ENCODE data around the gene BICC1.
A peak's percentile ranks its signal among the peaks of the same experiment; 100 is the strongest.

The BICC1 gene

GRCh38 chr10:58782876-58783851 is 270.5 kb downstream of the BICC1 start:
- no peak for DNase-seq (ENCODE audit: low read depth)

DNA sequence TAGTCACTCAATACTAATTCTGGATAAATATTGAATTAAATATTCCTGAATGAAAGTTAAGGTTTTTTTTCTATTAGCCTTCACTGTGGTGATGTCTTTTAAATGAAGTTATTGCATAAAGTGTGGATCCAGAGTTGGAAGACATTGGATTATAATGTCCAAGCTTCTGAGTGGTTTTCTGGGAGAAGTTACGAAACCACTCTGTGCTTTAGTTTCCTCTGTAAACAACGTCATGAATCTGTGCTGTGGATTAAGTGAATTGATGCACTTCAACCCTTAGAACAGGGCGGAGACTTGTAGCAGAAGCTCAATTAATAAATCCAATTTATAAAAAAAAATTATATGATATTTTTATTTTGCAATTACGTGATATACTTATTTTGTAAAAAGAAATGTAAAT is 271.7 kb downstream of the BICC1 start:
- no peak for DNase-seq (ENCODE audit: low read depth)

DNA sequence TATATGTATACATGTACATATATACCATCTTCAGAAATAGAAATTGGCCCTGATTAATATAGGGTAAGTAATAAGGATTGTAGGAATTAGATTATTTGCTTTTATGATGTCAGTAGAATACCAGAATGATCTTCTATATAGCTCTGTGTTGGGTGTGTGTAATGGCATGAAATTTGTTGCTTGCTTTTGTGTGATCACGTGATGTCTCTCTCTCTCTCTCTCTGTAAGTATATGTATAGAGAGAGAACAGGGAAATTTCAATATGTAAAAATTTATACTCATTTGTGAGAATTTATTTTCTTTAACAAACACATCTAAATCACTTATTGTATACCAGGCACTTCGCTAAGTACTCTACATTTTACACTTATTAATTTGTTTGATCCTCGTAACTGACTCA is 272.7 kb downstream of the BICC1 start:
- DNase-seq (ENCODE audit: low read depth), result no peak

DNA sequence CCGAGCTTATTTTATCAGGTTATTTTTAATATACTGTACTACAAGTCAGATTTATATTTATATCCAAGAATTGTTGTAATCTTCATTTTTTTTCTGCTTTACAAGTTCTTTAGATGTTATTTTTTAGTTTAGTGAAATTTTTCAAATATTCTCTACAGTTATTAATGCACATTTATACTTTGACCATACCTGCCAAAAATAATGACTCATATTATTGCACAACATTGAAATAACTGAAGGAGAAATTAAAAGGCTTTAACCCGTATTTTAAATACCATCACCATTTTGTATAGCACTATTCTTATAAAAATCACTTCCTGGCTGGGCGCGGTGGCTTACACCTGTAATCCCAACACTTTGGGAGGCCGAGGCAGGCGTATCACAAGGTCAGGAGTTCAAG is 278.5 kb downstream of the BICC1 start:
- DNase-seq (ENCODE audit: low read depth), result no peak

GRCh38 chr10:58795560-58795959 is 282.9 kb downstream of the BICC1 start:
- no peak for DNase-seq (ENCODE audit: low read depth)

GRCh38 chr10:58796242-58796641 is 283.6 kb downstream of the BICC1 start:
- DNase-seq (ENCODE audit: low read depth), result no peak

DNA sequence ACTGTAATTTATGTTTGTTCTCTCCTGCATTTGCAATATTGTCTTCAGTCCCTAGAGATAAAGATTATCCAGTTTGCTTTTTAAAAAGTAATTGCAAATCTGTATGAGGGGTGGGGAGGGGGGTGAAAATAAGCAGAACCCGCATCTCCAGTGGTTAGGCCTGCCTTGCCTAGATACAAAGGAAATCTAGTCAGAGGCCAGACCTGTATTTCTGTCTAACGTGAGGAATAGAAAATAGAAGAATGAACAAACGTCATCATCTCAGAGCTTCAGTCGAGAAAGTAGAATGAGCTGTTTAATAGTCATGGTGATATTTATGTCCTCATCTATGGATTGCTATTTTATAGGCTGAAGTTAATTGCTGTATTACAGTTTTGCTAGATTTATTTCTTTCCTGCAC is 284.2 kb downstream of the BICC1 start:
- DNase-seq (ENCODE audit: low read depth), result no peak

GRCh38 chr10:58797356-58797755 is 284.7 kb downstream of the BICC1 start:
- DNase-seq (ENCODE audit: low read depth), result no peak

DNA sequence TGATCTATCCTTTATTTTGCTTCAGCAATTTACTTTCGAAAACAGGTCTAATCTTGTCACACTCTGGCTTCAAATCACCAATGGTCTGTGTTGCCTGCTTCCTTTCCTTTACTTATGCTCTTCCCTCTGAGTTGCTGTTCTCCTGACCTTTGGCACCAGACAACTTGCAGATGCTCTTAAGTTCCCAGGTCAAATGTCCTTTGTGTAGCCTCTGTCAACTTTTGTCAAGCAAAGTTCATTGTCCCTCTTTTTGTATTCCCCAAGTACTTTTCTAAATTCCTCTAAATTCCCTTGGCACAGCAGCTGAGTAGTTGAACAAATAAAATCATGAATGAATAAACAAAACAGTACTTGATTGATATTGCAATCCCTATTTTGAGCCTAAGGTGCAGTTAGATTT is 289.4 kb downstream of the BICC1 start:
- no peak for DNase-seq (ENCODE audit: low read depth)

DNA sequence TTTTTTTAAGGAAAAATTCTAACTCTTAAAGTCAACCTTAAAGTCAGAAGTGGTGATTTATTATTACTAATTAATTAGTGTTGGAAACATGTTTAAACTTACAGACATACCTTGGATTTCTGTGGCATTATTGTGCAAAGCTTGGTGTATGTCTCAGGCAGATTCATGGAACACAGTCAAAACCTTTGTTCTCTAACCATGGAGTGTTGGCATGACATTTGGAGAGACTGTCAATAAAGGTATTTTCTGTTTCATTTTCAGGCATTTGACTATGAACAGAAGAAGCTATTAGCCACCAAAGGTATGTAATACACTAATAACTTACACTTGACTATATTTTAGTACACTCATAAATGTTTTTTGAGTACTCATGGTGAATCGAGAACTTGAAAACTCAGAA is 293.7 kb downstream of the BICC1 start:
- DNase-seq (ENCODE audit: low read depth), result no peak

- DNase-seq (ENCODE audit: low read depth), result no peak
Observed at GRCh38 chr10:58806970-58807628, 294.4 kb downstream of the BICC1 start.

- DNase-seq (ENCODE audit: low read depth), result no peak
Observed at GRCh38 chr10:58807629-58808022, 295.0 kb downstream of the BICC1 start.

GRCh38 chr10:58810751-58811150 is 298.1 kb downstream of the BICC1 start:
- no peak for DNase-seq (ENCODE audit: low read depth)

DNA sequence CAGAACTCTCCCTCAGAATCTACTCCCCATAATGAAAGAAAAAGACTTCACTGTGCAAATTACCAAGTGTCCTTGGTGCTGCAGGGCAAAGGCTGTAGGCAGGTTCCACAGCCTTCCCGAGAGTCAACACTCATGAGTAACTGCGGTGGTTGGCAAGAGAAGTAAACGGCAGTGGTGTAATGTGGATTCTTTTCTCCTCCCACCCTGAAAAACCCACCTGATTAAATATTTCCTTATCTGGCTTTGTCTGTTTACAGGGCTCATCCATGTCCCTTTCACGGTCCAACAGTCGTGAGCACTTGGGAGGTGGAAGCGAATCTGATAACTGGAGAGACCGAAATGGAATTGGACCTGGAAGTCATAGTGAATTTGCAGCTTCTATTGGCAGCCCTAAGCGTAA is 300.9 kb downstream of the BICC1 start:
- DNase-seq (ENCODE audit: low read depth), result no peak

DNA sequence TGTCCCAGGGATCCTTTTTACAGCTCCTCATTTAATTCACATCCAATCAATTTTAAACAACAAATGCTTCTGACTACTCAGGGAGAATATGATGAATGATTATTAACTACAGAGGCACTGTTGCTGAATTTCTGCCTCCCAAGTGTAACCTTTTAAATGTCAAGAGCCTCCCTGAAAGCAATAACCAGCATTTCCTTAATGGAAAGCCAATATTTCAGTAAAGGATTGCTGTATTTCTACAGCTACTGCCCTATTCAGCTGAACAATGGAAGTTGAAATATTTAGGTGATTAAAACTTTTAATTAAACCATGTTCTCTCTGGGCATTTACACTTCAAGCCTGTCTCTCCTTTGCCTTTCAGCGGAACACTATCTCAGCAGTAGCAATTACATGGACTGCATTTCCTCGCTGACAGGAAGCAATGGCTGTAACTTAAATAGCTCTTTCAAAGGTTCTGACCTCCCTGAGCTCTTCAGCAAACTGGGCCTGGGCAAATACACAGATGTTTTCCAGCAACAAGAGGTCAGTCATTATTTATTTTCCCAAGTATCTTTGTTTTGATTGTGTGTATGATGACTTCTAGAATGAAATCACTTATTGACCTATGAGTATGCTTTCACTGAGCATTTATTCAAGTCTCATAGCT is 304.7 kb downstream of the BICC1 start:
- DNase-seq (ENCODE audit: low read depth), result no peak

DNA sequence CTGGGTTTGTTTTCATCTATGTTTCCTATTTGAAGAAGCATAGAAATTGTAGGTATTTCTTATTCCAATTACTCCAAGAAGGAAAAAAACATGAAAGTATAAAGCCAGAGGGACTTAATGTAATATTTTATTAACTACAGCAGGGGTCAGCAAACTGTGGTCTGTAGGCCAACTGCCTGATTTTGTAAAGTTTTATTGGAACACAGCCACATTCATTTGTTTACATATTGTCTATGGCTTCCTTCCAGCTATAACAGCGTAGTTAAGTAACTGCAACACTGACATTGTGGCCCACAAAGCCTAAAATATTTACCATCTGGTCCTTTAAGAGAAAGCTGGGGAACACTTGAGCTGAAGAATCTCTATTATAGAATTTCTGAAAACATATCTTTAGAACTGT is 306.2 kb downstream of the BICC1 start:
- no peak for DNase-seq (ENCODE audit: low read depth)

DNA sequence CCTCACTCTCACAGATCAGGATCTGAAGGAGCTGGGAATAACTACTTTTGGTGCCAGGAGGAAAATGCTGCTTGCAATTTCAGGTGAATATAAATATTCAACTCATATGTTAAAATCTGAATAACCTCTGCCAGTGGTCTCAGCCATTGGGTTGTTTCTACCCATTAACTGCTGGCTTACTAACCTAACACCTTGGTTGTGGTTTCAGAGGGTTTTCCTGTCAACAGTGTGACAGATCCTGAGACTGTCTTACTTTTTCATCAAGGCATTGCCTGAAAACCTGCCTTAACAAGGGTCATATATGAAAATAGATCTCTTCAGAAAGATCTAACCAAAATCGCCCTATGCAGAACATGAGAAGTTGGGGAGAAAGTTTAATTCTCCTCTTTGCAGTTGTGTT is 307.7 kb downstream of the BICC1 start:
- no peak for DNase-seq (ENCODE audit: low read depth)

GRCh38 chr10:58820861-58821751 is 308.4 kb downstream of the BICC1 start:
- peak; percentile 60 for DNase-seq (ENCODE audit: low read depth)

DNA sequence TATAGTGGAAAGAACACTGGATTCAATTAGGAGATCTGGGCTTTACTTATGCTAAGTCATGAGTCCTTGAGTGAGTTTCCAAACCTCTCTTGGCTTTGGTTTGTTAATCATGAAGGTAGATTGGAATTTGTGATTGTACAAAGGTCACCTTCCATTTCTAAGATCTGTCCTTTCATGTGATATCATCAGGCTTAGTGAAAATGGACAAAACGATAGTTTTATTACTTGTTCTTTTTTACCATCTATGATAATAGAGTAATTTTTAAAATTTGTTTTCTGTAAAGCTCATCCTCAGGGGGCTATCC is 309.0 kb downstream of the BICC1 start:
- no peak for DNase-seq (ENCODE audit: low read depth)

GRCh38 chr10:58823983-58824382 is 311.3 kb downstream of the BICC1 start:
- DNase-seq (ENCODE audit: low read depth), result no peak

DNA sequence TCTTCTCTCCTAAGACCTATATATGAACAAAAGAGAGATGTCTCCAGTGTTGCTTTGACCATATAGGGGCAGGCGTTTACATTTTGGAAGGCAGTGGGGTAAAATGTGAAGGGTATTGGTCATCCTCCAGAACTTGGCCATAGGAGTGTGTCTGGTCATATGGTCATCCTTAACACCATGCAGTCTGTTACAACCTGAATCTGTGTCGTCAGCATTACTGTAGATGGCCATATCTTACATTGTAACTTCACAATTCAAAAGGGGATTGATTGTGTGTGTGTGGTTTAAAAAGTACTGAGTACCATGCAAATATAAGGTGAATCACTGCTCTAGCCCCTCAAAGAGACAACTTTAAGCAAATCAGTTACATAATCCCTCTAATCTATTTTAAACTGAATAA is 311.7 kb downstream of the BICC1 start:
- no peak for DNase-seq (ENCODE audit: low read depth)

GRCh38 chr10:58826694-58827093 is 314.0 kb downstream of the BICC1 start:
- no peak for DNase-seq (ENCODE audit: low read depth)

Data from HS-5 (cell line).